Peyer's patch (tissue), 4 donors: ENCODE measurements around the gene GPANK1. TPM values are rescaled to one million over a fixed set of nuclear protein-coding genes. Genes with fewer than 3 reads are reported as not detected.

Source experiments
- DNase-seq, 3 donors: peaks; one replicate each; pipeline ENCODE4 v3.0.0-alpha.2; 2017 to 2019
- H3K27ac ChIP-seq, 4 donors: fragments of 200-600 bp; sonication (generic); one replicate each; pipeline ENCODE4 v1.5.1; 2016 to 2019
- H3K27me3 ChIP-seq, 2 donors: fragments of 200-600 bp; sonication (generic); one replicate each; pipeline ENCODE4 v1.5.1; 2019
- H3K36me3 ChIP-seq, 3 donors: fragments of 200-600 bp; sonication (generic); one replicate each; pipeline ENCODE4 v1.5.1; 2016 to 2019
- H3K4me1 ChIP-seq, 4 donors: fragments of 200-600 bp; sonication (generic); one replicate each; pipeline ENCODE4 v1.5.1; 2016 to 2019
- H3K4me3 ChIP-seq, 4 donors: fragments of 200-600 bp; sonication (generic); 1 replicate in 3 of 4; 2 replicates in 1 of 4; pipeline ENCODE4 v1.5.1; 2016 to 2019; ENCODE audit warnings: mild to moderate bottlenecking in 1 of 4
- H3K9me3 ChIP-seq, 4 donors: fragments of 200-600 bp; sonication (generic); one replicate each; pipeline ENCODE4 v1.5.1; 2016 to 2019; ENCODE audit warnings: mild to moderate bottlenecking in 1 of 4
- POLR2A ChIP-seq, 2 donors: fragments of 450-650 bp; IDR thresholded peaks; one replicate each; pipeline ENCODE4 v1.5.1; 2017; ENCODE audit warnings: antibody characterized with exemption in 2 of 2, mild to moderate bottlenecking in 2 of 2, moderate library complexity in 2 of 2
- total RNA-seq, 4 donors: library from RNA; depleted of rRNA; stranded (reverse); fragments of >200 nt; gene quantifications; one replicate each; pipeline ENCODE4 v1.1.0, GENCODE V29; 2016
- TF ChIP-seq, protein P1 (sequence below), 6 experiments: fragments of 450-650 bp in 4 of 6; fragments of 200-600 bp in 2 of 6; sonication (generic) in 1 of 6; IDR thresholded peaks; one replicate each; pipeline ENCODE4 v1.5.1; 2017 to 2019; ENCODE audit warnings: antibody characterized with exemption in 6 of 6, mild to moderate bottlenecking in 3 of 6, moderate library complexity in 1 of 6

The GPANK1 gene
- total RNA-seq, 4 donors from 2014 or later, result 29.4 to 63.5 (median 41.9) TPM

DNA sequence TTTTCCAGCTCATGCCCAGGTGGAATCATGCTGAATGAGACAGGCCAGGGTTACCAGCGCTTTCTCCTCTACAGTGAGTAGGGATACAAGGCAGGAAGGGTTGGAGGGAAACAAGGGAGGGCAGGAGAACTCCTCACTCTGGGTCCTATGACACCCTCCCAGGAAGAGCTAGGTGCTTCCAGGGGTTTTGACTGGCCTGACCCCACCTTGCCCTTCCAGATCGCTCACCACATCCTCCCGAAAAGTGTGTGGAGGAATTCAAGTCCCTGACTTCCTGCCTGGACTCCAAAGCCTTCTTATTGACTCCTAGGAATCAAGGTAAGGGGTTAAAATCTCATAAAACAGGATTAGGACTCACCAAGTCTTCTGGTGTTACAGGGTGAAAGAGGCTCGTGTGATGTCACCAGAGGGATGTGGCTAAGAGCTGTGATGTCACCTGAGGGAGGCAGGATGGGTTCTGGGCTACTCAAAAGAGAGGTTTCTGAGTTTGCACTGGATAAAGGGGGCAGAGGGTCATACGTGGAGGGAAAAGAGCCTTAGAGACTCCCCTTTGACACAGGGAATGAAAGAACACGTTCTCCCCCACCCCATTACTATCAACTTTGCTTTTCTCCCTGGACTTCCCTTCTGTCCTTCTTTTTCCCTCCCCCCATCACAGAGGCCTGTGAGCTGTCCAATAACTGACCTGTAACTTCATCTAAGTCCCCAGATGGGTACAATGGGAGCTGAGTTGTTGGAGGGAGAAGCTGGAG is 7.2 kb downstream of the GPANK1 start:
- no peak for DNase-seq
- peaks cover 0 to 25% (median 0%) of the 10 kb centered on the region in 3 donors for H3K36me3 ChIP-seq
- TF ChIP-seq, protein P1, sequence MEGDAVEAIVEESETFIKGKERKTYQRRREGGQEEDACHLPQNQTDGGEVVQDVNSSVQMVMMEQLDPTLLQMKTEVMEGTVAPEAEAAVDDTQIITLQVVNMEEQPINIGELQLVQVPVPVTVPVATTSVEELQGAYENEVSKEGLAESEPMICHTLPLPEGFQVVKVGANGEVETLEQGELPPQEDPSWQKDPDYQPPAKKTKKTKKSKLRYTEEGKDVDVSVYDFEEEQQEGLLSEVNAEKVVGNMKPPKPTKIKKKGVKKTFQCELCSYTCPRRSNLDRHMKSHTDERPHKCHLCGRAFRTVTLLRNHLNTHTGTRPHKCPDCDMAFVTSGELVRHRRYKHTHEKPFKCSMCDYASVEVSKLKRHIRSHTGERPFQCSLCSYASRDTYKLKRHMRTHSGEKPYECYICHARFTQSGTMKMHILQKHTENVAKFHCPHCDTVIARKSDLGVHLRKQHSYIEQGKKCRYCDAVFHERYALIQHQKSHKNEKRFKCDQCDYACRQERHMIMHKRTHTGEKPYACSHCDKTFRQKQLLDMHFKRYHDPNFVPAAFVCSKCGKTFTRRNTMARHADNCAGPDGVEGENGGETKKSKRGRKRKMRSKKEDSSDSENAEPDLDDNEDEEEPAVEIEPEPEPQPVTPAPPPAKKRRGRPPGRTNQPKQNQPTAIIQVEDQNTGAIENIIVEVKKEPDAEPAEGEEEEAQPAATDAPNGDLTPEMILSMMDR (IDR thresholded peaks at IDR 0.05), result no peak
- TF ChIP-seq POLR2A (IDR thresholded peaks at IDR 0.05), result no peak
- no peaks in the 10 kb centered on the region for H3K9me3 ChIP-seq
- H3K4me3 ChIP-seq, result no peak overlapping the region
- no peak overlapping the region for H3K27ac ChIP-seq
- H3K27me3 ChIP-seq, result no peaks in the 10 kb centered on the region
- peaks cover 7 to 70% (median 14%) of the 10 kb centered on the region in 4 donors for H3K4me1 ChIP-seq

DNA sequence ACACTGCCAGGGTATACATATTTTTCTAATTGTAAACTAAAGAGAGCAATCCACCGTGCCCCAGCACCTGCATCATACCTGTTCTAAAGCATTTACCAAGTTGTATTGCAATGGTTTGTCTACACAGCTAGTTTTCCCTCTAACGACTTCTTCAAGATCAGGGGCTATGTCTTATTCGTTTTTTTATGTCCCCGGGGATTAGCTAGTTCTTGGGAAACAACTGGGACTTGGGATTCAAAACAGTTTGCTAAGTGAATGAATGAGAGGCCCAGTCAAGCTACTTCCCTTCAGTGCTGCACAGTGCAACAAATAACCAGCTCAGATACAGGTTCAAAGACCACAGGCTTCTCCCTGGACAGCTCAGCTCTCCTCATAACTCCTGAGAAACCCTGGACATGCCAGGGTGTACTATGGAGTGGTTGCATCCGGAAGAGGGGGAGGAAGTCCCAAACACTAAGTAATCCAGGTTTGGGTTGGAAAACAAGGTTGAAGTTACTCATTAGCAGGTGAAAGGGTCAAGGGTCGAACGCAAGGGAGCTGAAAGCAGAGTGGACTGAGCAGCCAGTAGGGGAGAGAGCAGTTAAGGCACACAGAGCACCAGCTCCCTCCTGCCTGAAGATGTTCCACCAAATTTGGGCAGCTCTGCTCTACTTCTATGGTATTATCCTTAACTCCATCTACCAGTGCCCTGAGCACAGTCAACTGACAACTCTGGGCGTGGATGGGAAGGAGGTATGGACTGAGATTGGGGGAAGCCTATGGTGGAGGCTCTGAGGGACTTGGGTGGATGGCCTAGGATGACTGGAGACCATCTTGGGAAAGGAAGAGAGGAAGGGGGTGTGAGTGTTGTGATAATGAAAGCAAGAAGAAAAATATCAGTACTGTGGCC is 9.2 kb downstream of the GPANK1 start, which contains the start of gene APOM:
Gene APOM, plus strand, starts transcription at position 546 of the 889 bp plus-strand sequence. Its CDS starts 73 bp downstream, at position 619.
- no peaks in the 10 kb centered on the region for H3K9me3 ChIP-seq
- peaks cover 7 to 64% (median 21%) of the 10 kb centered on the region in 4 donors for H3K4me1 ChIP-seq
- peaks cover 0 to 18% (median 0%) of the 10 kb centered on the region in 3 donors for H3K36me3 ChIP-seq
- no peak for TF ChIP-seq POLR2A (IDR thresholded peaks at IDR 0.05)
- TF ChIP-seq, protein P1 (IDR thresholded peaks at IDR 0.05), result peak in 1 of 6 experiments; percentile 3
- DNase-seq, result no peak
- peak within 1 kb of the TSS in 1 of 4 donors; percentile 45 for H3K27ac ChIP-seq
- peak within 1 kb of the TSS in 1 of 4 donors; percentile 15 for H3K4me3 ChIP-seq
- no peaks in the 10 kb centered on the region for H3K27me3 ChIP-seq

DNA sequence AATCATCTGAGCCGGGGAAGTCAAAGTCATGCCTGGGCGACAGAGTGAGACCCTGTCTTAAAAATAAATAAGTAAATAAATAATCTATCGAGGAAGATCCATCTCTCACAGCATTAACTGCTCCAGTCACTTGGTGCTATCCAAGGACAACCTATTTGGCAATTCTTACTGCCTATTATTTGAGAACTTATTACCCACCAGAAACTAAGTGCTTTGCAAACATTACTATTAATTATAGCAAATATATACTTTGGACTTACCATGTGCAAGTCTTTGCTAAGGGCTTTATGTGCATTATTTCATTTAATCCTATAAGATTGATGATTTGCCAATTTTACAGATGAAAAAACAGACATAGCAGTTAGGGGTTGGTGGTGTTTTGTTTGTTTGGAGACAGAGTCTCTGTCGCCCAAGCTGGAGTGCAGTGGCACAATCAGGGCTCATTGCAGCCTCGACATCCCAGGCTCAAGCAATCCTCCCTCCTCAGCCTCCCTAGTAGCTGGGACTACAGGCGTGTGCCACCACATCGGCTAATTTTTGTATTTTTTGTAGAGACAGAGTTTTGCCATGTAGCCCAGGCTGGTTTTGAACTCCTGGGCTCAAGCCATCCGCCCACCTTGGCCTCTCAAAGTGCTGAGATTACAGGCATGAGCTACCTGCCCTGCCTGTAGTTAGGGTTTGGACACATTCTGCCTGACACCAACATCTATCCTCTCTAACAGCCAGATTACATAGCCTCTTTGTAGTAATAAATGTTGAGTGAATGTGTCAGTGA is 10.0 kb downstream of the GPANK1 start:
- no peak for TF ChIP-seq POLR2A (IDR thresholded peaks at IDR 0.05)
- H3K4me1 ChIP-seq, result peaks cover 7 to 63% (median 21%) of the 10 kb centered on the region in 4 donors
- DNase-seq, result no peak

DNA sequence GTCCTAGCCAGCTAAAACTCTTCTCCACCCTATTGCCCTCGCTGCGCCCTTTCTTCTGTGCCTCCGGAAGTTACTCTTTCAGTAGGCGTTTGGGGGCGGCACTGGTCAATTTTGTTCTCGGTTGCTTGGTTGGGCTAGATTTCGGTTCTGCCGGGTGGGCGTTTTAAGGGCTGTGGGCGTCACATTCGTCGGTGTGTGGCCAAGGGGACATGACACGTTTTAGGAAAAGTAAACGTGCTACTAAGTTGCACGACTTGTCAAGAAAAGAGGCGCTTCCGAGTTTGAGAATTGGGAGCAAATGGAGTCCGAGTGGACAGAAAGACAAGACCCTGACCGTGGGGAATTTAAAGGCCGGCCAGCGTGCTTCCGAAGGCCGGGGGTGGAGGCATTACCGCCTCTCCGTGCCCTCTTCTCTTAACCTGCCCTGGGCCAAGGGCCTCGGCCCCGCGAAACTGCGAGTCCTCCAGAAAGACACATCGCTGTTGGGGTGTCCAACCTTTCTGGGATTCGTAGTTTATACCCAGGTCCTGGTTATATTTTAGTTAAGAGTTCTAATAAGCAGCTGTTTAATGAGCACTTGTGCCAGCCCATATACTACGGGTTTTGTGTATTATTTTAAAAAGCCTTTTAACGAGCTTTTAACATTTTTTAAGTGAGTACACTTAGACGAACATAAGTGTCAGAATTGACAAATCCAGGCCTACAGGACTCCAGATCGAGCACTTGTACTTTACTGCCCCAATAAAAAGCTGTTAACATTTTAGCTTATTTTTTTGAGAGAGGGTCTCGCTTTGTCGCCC is 11.7 kb downstream of the GPANK1 start:
- peak in 2 of 3 donors; percentile 92 to 96 for DNase-seq
- Histone ChIP-seq H3K27me3 (no peaks in the 10 kb centered on the region), H3K4me3 (peak overlapping the region; percentile 75 to 81 (median 80)), H3K36me3 (peaks cover 0 to 38% (median 0%) of the 10 kb centered on the region in 3 donors), H3K4me1 (peaks cover 0 to 47% (median 8%) of the 10 kb centered on the region in 4 donors), H3K9me3 (no peaks in the 10 kb centered on the region), H3K27ac (peak overlapping the region; percentile 93 to 99 (median 98))
- TF ChIP-seq POLR2A (IDR thresholded peaks at IDR 0.05), result peak; percentile 31 to 88
- TF ChIP-seq, protein P1 (IDR thresholded peaks at IDR 0.05), result no peak

More for the DNA sequence above, 10.0 kb downstream of the GPANK1 start:
- Histone ChIP-seq H3K36me3 (peaks cover 0 to 24% (median 0%) of the 10 kb centered on the region in 3 donors), H3K9me3 (no peaks in the 10 kb centered on the region), H3K27ac (peak overlapping the region in 1 of 4 donors; percentile 45), H3K4me3 (no peak overlapping the region), H3K27me3 (no peaks in the 10 kb centered on the region)

DNA sequence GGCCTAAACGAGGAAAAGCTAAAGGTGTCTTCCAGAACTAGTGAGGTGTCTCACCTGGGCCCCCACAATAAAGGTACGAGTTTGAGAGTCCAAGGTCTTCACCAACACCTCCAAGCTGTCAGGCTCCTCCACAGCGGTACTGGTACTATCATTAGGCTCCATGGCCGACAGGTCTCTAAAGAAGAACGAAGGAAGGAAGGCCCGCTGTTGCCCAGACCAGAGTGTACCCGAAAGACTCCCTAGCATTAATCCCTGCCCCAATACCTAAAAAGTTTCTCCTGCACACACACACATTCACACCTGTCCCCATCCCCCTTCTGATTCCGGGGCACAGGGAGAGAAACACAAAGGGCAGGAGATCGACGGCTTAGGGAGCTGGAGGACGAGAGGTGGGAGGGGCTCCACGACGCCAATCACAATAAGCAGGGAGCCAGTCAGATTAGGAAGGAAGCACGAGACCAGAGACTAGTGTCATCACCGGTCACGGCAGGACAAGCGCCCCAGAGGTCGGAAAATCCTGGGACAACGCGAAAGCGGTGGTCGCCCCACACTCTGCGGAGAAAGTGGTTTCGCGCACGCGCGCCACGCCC is 13.1 kb downstream of the GPANK1 start:
- Histone ChIP-seq H3K9me3 (no peaks in the 10 kb centered on the region), H3K4me1 (peaks cover 0 to 36% (median 7%) of the 10 kb centered on the region in 4 donors), H3K36me3 (peaks cover 0 to 40% (median 0%) of the 10 kb centered on the region in 3 donors), H3K4me3 (peak overlapping the region; percentile 75 to 81 (median 80)), H3K27me3 (no peaks in the 10 kb centered on the region), H3K27ac (peak overlapping the region; percentile 93 to 99 (median 98))
- DNase-seq, result peak in 2 of 3 donors; percentile 67 to 87
- TF ChIP-seq, protein P1 (IDR thresholded peaks at IDR 0.05), result no peak
- TF ChIP-seq POLR2A (IDR thresholded peaks at IDR 0.05), result no peak
